ENCODE results near the gene CDC6.

Gene CDC6

GRCh38 chr17:40311575-40311974, 23.9 kb downstream of the CDC6 start:
- DNase-seq (ENCODE audit: low read depth) = no peak

- no peak for DNase-seq (ENCODE audit: low read depth)
Measured at GRCh38 chr17:40312131-40312731, 24.6 kb downstream of the CDC6 start.

GRCh38 chr17:40312893-40313667, 25.4 kb downstream of the CDC6 start:
- no peak for DNase-seq (ENCODE audit: low read depth)

GRCh38 chr17:40313668-40314583, 26.2 kb downstream of the CDC6 start:
- no peak for DNase-seq (ENCODE audit: low read depth)

- DNase-seq (ENCODE audit: low read depth) = peak; percentile 63
Measured at GRCh38 chr17:40314584-40314956, 26.9 kb downstream of the CDC6 start.

- DNase-seq (ENCODE audit: low read depth) = no peak
Measured at GRCh38 chr17:40315206-40315605, 27.5 kb downstream of the CDC6 start.

GRCh38 chr17:40315678-40316570, 28.2 kb downstream of the CDC6 start:
- no peak for DNase-seq (ENCODE audit: low read depth)

- DNase-seq (ENCODE audit: low read depth) = no peak
Measured at GRCh38 chr17:40316571-40317344, 29.1 kb downstream of the CDC6 start.

GRCh38 chr17:40317345-40317873, 29.7 kb downstream of the CDC6 start:
- DNase-seq (ENCODE audit: low read depth) = no peak

GRCh38 chr17:40317880-40318829, 30.5 kb downstream of the CDC6 start:
- peak; percentile 72 for DNase-seq (ENCODE audit: low read depth)

- DNase-seq (ENCODE audit: low read depth) = no peak
Measured at GRCh38 chr17:40318830-40319391, 31.2 kb downstream of the CDC6 start.

- no peak for DNase-seq (ENCODE audit: low read depth)
Measured at GRCh38 chr17:40319651-40320540, 32.2 kb downstream of the CDC6 start.

- DNase-seq (ENCODE audit: low read depth) = no peak
Measured at GRCh38 chr17:40320756-40321523, 33.3 kb downstream of the CDC6 start.

GRCh38 chr17:40321524-40321929, 33.8 kb downstream of the CDC6 start:
- DNase-seq (ENCODE audit: low read depth) = no peak

GRCh38 chr17:40321961-40322357, 34.3 kb downstream of the CDC6 start:
- no peak for DNase-seq (ENCODE audit: low read depth)

- DNase-seq (ENCODE audit: low read depth) = peak; percentile 65
Measured at GRCh38 chr17:40322358-40323315, 35.0 kb downstream of the CDC6 start.

Measured in stimulated activated CD8-positive, alpha-beta memory T cell treated with anti-CD3 and anti-CD28 coated beads, Interleukin-7, amount 100 ng/mL, for 24 hours (primary cell).